ENCODE data around the gene BRK1. TPM values are rescaled to one million over a fixed set of nuclear protein-coding genes. Genes with fewer than 3 reads are reported as not detected.

Gene BRK1
- polyA plus RNA-seq, 1 of the 3 experiments (the other 2 are of a cell fraction): 211 TPM

- DNase-seq: no peak
- H4K20me1 ChIP-seq (ENCODE audit: insufficient read depth): no peaks in the 10 kb centered on the region
Observed at GRCh38 chr3:10154335-10155122, 39.1 kb downstream of the BRK1 start.

More at GRCh38 chr3:10154335-10155122, 39.1 kb downstream of the BRK1 start:
- Histone ChIP-seq H3F3A (replicated peaks; ENCODE audit: insufficient read depth) (peaks cover 14% of the 10 kb centered on the region), H3K4me1 (ENCODE audit: control insufficient read depth in 1 of 2, insufficient read depth in 2 of 2, low read depth in 1 of 2, low read length in 1 of 2) (no peaks in the 10 kb centered on the region; a peak in 1 of 4 replicates), H3K4me3 (ENCODE audit: low read depth in 2 of 2, low read length in 1 of 2) (no peak overlapping the region), H3K9ac (no peak overlapping the region), H2AFZ (ENCODE audit: low read depth) (no peak overlapping the region), H3K9me3 (no peaks in the 10 kb centered on the region), H3K27me3 (ENCODE audit: insufficient read depth) (no peaks in the 10 kb centered on the region), H3K36me3 (replicated peaks in 1 of 2; ENCODE audit: control insufficient read depth in 1 of 2, insufficient read depth in 2 of 2, low read length in 1 of 2) (peaks cover 16 to 32% of the 10 kb centered on the region in 2 experiments), H3K9me2 (no peaks in the 10 kb centered on the region), H3K4me2 (no peak overlapping the region), H3K27ac (ENCODE audit: low read depth in 2 of 2, low read length in 1 of 2) (no peak overlapping the region), H3K79me2 (ENCODE audit: insufficient read depth) (peaks cover 15% of the 10 kb centered on the region; the same call in 1 of the 2 replicates)
- WGBS (ENCODE audit: low lambda C conversion rate): 96% methylated on average over 14 of the region's 14 CpGs
- no peak for TF ChIP-seq EZH2phosphoT487 (IDR thresholded peaks at IDR 0.05; ENCODE audit: borderline replicate concordance, low read depth)
- TF ChIP-seq FOSL2 (IDR thresholded peaks at IDR 0.05; ENCODE audit: borderline replicate concordance, low read depth): no peak
- TF ChIP-seq CHD2 (IDR thresholded peaks at IDR 0.05; ENCODE audit: low read length, partially characterized antibody): no peak
- TF ChIP-seq, protein P1, sequence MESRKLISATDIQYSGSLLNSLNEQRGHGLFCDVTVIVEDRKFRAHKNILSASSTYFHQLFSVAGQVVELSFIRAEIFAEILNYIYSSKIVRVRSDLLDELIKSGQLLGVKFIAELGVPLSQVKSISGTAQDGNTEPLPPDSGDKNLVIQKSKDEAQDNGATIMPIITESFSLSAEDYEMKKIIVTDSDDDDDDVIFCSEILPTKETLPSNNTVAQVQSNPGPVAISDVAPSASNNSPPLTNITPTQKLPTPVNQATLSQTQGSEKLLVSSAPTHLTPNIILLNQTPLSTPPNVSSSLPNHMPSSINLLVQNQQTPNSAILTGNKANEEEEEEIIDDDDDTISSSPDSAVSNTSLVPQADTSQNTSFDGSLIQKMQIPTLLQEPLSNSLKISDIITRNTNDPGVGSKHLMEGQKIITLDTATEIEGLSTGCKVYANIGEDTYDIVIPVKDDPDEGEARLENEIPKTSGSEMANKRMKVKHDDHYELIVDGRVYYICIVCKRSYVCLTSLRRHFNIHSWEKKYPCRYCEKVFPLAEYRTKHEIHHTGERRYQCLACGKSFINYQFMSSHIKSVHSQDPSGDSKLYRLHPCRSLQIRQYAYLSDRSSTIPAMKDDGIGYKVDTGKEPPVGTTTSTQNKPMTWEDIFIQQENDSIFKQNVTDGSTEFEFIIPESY (IDR thresholded peaks at IDR 0.05; ENCODE audit: borderline replicate concordance, low read depth): no peak
- TF ChIP-seq GATA2 (CRISPR knock-in tag; IDR thresholded peaks at IDR 0.05): no peak
- no peak for TF ChIP-seq FOXJ3 (CRISPR knock-in tag; IDR thresholded peaks at IDR 0.05)
- no peak for TF ChIP-seq RAD21 (IDR thresholded peaks at IDR 0.05; ENCODE audit: low read length)
- no peak for TF ChIP-seq YY1 (IDR thresholded peaks at IDR 0.05; ENCODE audit: low read depth)
- TF ChIP-seq RXRA (IDR thresholded peaks at IDR 0.05; ENCODE audit: borderline replicate concordance, low read depth): no peak
- TF ChIP-seq NRF1 (IDR thresholded peaks at IDR 0.05; ENCODE audit: low read depth, low read length): no peak
- TF ChIP-seq POLR2AphosphoS5 (IDR thresholded peaks at IDR 0.05; ENCODE audit: low read depth, low read length): no peak
- TF ChIP-seq, protein P2, sequence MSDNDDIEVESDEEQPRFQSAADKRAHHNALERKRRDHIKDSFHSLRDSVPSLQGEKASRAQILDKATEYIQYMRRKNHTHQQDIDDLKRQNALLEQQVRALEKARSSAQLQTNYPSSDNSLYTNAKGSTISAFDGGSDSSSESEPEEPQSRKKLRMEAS (IDR thresholded peaks at IDR 0.05; ENCODE audit: low read depth): no peak
- no peak for TF ChIP-seq NFIC (IDR thresholded peaks at IDR 0.05; ENCODE audit: borderline replicate concordance)
- no peak for TF ChIP-seq EP300 (IDR thresholded peaks at IDR 0.05; ENCODE audit: borderline replicate concordance in 1 of 2, low read depth in 1 of 2, low read length in 1 of 2)
- no peak for TF ChIP-seq PBX3 (IDR thresholded peaks at IDR 0.05)
- TF ChIP-seq MXI1 (IDR thresholded peaks at IDR 0.05; ENCODE audit: low read depth, low read length): no peak
- TF ChIP-seq GABPA (IDR thresholded peaks at IDR 0.05; ENCODE audit: low read depth): no peak
- no peak for TF ChIP-seq MEF2A (IDR thresholded peaks at IDR 0.05; ENCODE audit: borderline replicate concordance, low read depth)
- no peak for TF ChIP-seq RCOR1 (IDR thresholded peaks at IDR 0.05; ENCODE audit: low read length)
- TF ChIP-seq SIN3A (IDR thresholded peaks at IDR 0.05; ENCODE audit: borderline replicate concordance, low read depth, low read length): no peak
- POLR2A ChIA-PET: no interaction called here
- CTCF ChIA-PET: no interaction called here
